KMS-11 (cell line): ENCODE data around the gene SH3BP1.

Source experiments
- H2AFZ ChIP-seq: fragments of 200-600 bp; sonication (generic); 2 replicates; pipeline ENCODE4 v1.6.1; 2016; ENCODE audit warnings: antibody characterized with exemption, mixed run types, low read depth
- H3K27ac ChIP-seq: fragments of 200-600 bp; sonication (generic); 2 replicates; pipeline ENCODE4 v1.6.1; 2016; ENCODE audit warnings: mild to moderate bottlenecking, mixed run types
- H3K27me3 ChIP-seq: fragments of 200-600 bp; sonication (generic); 2 replicates; pipeline ENCODE4 v1.6.1; 2017; ENCODE audit warnings: mild to moderate bottlenecking, low read depth, mixed run types, moderate library complexity; ENCODE audit not compliant: insufficient read depth
- H3K36me3 ChIP-seq: fragments of 200-600 bp; sonication (generic); 2 replicates; pipeline ENCODE4 v1.6.1; 2017; ENCODE audit warnings: mild to moderate bottlenecking, mixed run types; ENCODE audit not compliant: insufficient read depth
- H3K4me1 ChIP-seq: fragments of 200-600 bp; sonication (generic); 2 replicates; pipeline ENCODE4 v1.6.1; 2016; ENCODE audit warnings: mild to moderate bottlenecking, low read depth, mixed run types; ENCODE audit not compliant: poor library complexity, severe bottlenecking
- H3K4me2 ChIP-seq: fragments of 200-600 bp; sonication (generic); 2 replicates; pipeline ENCODE4 v1.7.0; 2016; ENCODE audit warnings: mild to moderate bottlenecking, mixed run types
- H3K4me3 ChIP-seq: fragments of 200-600 bp; sonication (generic); IDR thresholded peaks from 2 replicates; pipeline ENCODE4 v1.6.1; 2017; ENCODE audit warnings: low read depth, low read length, mixed read lengths; ENCODE audit not compliant: insufficient read depth
- H3K79me2 ChIP-seq: fragments of 200-600 bp; sonication (generic); 2 replicates; pipeline ENCODE4 v1.6.1; 2016; ENCODE audit warnings: low read depth, mixed run types; ENCODE audit not compliant: insufficient read depth
- H3K9ac ChIP-seq: fragments of 200-600 bp; sonication (generic); 2 replicates; pipeline ENCODE4 v1.6.1; 2016; ENCODE audit warnings: mild to moderate bottlenecking, mixed run types
- H4K20me1 ChIP-seq: fragments of 200-600 bp; sonication (generic); 2 replicates; pipeline ENCODE4 v1.6.1; 2016; ENCODE audit warnings: mild to moderate bottlenecking, mixed run types; ENCODE audit not compliant: insufficient read depth
- TF ChIP-seq, protein P1 (sequence below): fragments of 200-600 bp; sonication (generic); conservative IDR thresholded peaks from 2 replicates; pipeline ENCODE4 v1.6.1; 2017; ENCODE audit warnings: low read depth, mild to moderate bottlenecking, antibody characterized with exemption, low read length, moderate library complexity, mixed read lengths

Gene SH3BP1

DNA sequence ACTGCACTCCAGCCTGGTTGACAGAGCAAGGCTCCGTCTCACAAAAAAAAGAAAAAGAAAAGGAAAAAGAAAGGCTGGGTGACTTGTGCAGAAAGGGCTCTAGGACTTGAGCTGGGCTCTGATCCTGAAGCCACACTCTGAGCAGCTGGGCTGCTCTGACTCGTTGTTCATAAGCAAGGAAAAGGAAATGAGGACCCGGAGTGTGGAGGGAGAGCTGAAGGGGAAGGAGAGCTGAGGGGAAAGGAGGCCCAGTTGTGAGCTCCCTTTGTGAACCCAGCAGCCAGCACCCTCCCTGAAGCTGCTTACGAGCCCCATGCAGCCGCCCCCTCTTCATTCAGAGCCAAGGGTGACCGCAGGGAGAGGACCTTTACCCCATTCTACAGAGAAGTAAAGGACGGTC lies 12.3 kb upstream of the SH3BP1 start:
- TF ChIP-seq, protein P1, sequence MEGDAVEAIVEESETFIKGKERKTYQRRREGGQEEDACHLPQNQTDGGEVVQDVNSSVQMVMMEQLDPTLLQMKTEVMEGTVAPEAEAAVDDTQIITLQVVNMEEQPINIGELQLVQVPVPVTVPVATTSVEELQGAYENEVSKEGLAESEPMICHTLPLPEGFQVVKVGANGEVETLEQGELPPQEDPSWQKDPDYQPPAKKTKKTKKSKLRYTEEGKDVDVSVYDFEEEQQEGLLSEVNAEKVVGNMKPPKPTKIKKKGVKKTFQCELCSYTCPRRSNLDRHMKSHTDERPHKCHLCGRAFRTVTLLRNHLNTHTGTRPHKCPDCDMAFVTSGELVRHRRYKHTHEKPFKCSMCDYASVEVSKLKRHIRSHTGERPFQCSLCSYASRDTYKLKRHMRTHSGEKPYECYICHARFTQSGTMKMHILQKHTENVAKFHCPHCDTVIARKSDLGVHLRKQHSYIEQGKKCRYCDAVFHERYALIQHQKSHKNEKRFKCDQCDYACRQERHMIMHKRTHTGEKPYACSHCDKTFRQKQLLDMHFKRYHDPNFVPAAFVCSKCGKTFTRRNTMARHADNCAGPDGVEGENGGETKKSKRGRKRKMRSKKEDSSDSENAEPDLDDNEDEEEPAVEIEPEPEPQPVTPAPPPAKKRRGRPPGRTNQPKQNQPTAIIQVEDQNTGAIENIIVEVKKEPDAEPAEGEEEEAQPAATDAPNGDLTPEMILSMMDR = no peak
- Histone ChIP-seq H3K9ac (no peak overlapping the region), H3K4me3 (no peak overlapping the region), H3K27me3 (no peaks in the 10 kb centered on the region), H3K4me2 (peak overlapping the region; percentile 39; the same call in 1 of the 2 replicates), H3K4me1 (peaks cover 47% of the 10 kb centered on the region), H2AFZ (no peak overlapping the region), H3K27ac (no peak overlapping the region), H3K79me2 (no peaks in the 10 kb centered on the region), H3K36me3 (no peaks in the 10 kb centered on the region), H4K20me1 (no peaks in the 10 kb centered on the region)

DNA sequence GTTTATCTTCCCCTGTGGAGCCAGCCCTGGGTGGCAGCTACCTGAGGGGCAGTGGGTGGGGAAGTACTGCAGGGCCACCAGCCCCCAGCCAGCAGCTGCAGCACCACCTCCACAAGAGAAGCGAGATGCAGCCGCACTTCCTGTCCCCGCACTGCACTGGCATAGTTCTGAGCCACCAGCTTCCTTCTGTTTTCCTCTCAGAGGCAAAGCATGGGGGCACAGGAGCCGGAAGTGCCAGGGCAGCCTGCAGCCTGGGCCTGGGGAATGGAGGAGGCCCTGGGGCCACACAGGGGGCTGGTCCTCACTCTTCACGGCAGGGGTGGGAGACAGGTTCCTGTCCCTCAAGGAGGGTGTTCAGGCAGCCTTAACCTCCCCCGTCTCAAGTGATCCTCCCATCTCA lies 11.9 kb upstream of the SH3BP1 start:
- Histone ChIP-seq H3K9ac (no peak overlapping the region), H3K4me3 (no peak overlapping the region), H4K20me1 (no peaks in the 10 kb centered on the region), H2AFZ (no peak overlapping the region), H3K79me2 (no peaks in the 10 kb centered on the region), H3K27me3 (no peaks in the 10 kb centered on the region), H3K4me1 (peaks cover 51% of the 10 kb centered on the region), H3K4me2 (peak overlapping the region; percentile 39; the same call in 1 of the 2 replicates), H3K36me3 (no peaks in the 10 kb centered on the region), H3K27ac (no peak overlapping the region)
- TF ChIP-seq, protein P1 = no peak

- Histone ChIP-seq H3K4me1 (peaks cover 57% of the 10 kb centered on the region), H3K9ac (no peak overlapping the region), H3K27ac (no peak overlapping the region), H2AFZ (no peak overlapping the region), H4K20me1 (no peaks in the 10 kb centered on the region), H3K36me3 (no peaks in the 10 kb centered on the region), H3K27me3 (no peaks in the 10 kb centered on the region), H3K4me3 (no peak overlapping the region), H3K79me2 (no peaks in the 10 kb centered on the region), H3K4me2 (no peak overlapping the region)
- TF ChIP-seq, protein P1 = no peak
These were observed 10.6 kb upstream of the SH3BP1 start for GRCh38 chr22:37628830-37629229.

DNA sequence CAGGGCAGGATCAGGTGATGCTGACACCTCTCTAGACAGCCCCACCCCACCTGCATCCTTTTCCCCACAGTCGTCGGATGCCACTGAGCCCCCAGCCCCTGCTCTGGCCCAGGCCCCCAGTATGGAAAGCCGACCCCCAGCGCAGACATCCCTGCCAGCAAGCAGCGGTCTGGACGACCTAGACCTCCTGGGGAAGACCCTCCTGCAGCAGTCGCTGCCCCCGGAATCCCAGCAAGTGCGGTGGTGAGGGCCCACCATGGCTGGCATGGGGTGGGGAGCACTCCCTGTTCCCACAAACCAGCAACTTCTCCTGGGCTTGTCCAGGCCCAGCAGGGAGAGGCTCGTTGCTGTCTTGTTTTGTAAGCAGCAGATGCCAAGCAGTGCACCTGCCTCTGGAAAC lies 9.5 kb upstream of the SH3BP1 start:
- H2AFZ ChIP-seq = no peak overlapping the region
- H3K4me2 ChIP-seq = no peak overlapping the region
- H3K79me2 ChIP-seq = no peaks in the 10 kb centered on the region
- TF ChIP-seq, protein P1 = no peak
- peaks cover 64% of the 10 kb centered on the region for H3K4me1 ChIP-seq
- H4K20me1 ChIP-seq = no peaks in the 10 kb centered on the region
- H3K9ac ChIP-seq = no peak overlapping the region
- H3K27me3 ChIP-seq = no peaks in the 10 kb centered on the region
- H3K27ac ChIP-seq = no peak overlapping the region
- H3K36me3 ChIP-seq = no peaks in the 10 kb centered on the region
- no peak overlapping the region for H3K4me3 ChIP-seq
